HG03097 (cell line): ENCODE data around the gene SVOP.

ENCODE experiments used
- ATAC-seq: cut with Tn5 transposase; IDR thresholded peaks from one replicate; pipeline ENCODE4 v1.9.1; 2021; ENCODE audit not compliant: unreplicated experiment, low FRiP score

The SVOP gene

GRCh38 chr12:108939594-108939993 is 81.3 kb downstream of the SVOP start:
- ATAC-seq: no peak

GRCh38 chr12:108938247-108938924 is 82.5 kb downstream of the SVOP start:
- ATAC-seq: no peak

- no peak for ATAC-seq
Observed at GRCh38 chr12:108935159-108935763, 85.6 kb downstream of the SVOP start.

- no peak for ATAC-seq
Observed at GRCh38 chr12:108933949-108934348, 86.9 kb downstream of the SVOP start.

GRCh38 chr12:108930756-108931155 is 90.1 kb downstream of the SVOP start:
- no peak for ATAC-seq

GRCh38 chr12:108930155-108930554 is 90.7 kb downstream of the SVOP start:
- no peak for ATAC-seq

- ATAC-seq: no peak
Observed at GRCh38 chr12:108928695-108929094, 92.2 kb downstream of the SVOP start.

- ATAC-seq: no peak
Observed at GRCh38 chr12:108922918-108923317, 98.0 kb downstream of the SVOP start.

- ATAC-seq: no peak
Observed at GRCh38 chr12:108921946-108922345, 98.9 kb downstream of the SVOP start.

- ATAC-seq: no peak
Observed at GRCh38 chr12:108918960-108919642, 101.8 kb downstream of the SVOP start.

- ATAC-seq: no peak
Observed at GRCh38 chr12:108918206-108918605, 102.7 kb downstream of the SVOP start.

GRCh38 chr12:108916336-108916735 is 104.5 kb downstream of the SVOP start:
- no peak for ATAC-seq

GRCh38 chr12:108915632-108916133 is 105.2 kb downstream of the SVOP start:
- no peak for ATAC-seq

GRCh38 chr12:108914121-108914531 is 106.7 kb downstream of the SVOP start:
- no peak for ATAC-seq

- no peak for ATAC-seq
Observed at GRCh38 chr12:108912361-108912760, 108.5 kb downstream of the SVOP start.

GRCh38 chr12:108911915-108912314 is 109.0 kb downstream of the SVOP start:
- ATAC-seq: no peak

GRCh38 chr12:108910336-108910735 is 110.5 kb downstream of the SVOP start:
- no peak for ATAC-seq

- no peak for ATAC-seq
Observed at GRCh38 chr12:108907839-108908351, 113.0 kb downstream of the SVOP start.

GRCh38 chr12:108906971-108907370 is 113.9 kb downstream of the SVOP start:
- ATAC-seq: no peak

GRCh38 chr12:108905725-108906124 is 115.1 kb downstream of the SVOP start:
- ATAC-seq: no peak

- no peak for ATAC-seq
Observed at GRCh38 chr12:108899145-108899544, 121.7 kb downstream of the SVOP start.
